Right lobe of liver (tissue), 4 donors: ENCODE results near the gene SEPTIN10.

Experiments
- CTCF ChIP-seq, 4 donors: fragments of 200-600 bp in 3 of 4; fragments of 450-650 bp in 1 of 4; IDR thresholded peaks; one replicate each; pipeline versions ENCODE4 v1.5.1 to v1.8.0; 2016 to 2022; ENCODE audit warnings: antibody characterized with exemption in 4 of 4, mild to moderate bottlenecking in 2 of 4
- POLR2A ChIP-seq: fragments of 450-650 bp; IDR thresholded peaks from one replicate; pipeline ENCODE4 v1.6.1; 2017; ENCODE audit warnings: antibody characterized with exemption, mild to moderate bottlenecking
- donor health status: DM: no; HTN: no; CAD: no.
- donor health status: DM: no; HTN: no; CAD: no.
- donor health status: DM: no; HTN: yes; CAD: no.

GRCh38 chr2:109662889-109663288 lies 49.1 kb upstream of the SEPTIN10 start:
- peak; percentile 21 to 46 (median 39) for TF ChIP-seq CTCF (IDR thresholded peaks at IDR 0.05)
- no peak for TF ChIP-seq POLR2A
